Measurements from ENCODE around the gene ALG6. TPM values are rescaled to one million over a fixed set of nuclear protein-coding genes. Genes with fewer than 3 reads are reported as not detected.
A peak's percentile ranks its signal among the peaks of the same experiment; 100 is the strongest.
"Not testable (repeated sequence)": the region's sequence is repeated elsewhere in the genome, so short reads cannot be mapped to it uniquely, and the experiment has no call there.

The ALG6 gene
- total RNA-seq, 2 donors from 2014 or later, result 15.0 to 18.9 TPM

DNA sequence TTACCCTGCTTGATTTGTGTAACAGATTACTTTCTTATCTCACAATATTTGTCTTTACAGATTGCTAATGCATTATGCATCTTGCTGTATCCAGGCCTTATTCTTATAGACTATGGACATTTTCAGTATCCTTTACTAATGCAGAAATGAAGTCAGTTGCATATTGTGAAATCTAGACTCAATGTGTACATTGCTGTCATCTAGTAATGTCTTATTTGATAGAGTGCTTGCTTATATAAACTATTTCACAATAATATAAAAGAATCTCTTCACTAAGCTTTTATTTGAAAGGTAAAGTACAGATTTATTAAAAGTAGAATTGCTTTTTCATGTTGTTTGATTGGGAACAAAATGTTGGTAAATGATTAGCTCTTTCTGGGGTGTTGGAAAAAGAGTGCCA is 39.6 kb downstream of the ALG6 start:
- DNase-seq (no peak), ATAC-seq (no peak)
- Mint-ChIP-seq H3K36me3 (ENCODE audit: low read depth) (peaks cover 4% of the 10 kb centered on the region), H3K4me3 (no peak overlapping the region), H3K27ac (no peak overlapping the region), H3K4me1 (no peaks in the 10 kb centered on the region), H3K27me3 (no peaks in the 10 kb centered on the region)
- no peaks in the 10 kb centered on the region for H3K9me3 ChIP-seq (ENCODE audit: control insufficient read depth, low read length, poor library complexity, severe bottlenecking)

GRCh38 chr1:63408331-63408730 is 40.9 kb downstream of the ALG6 start:
- Mint-ChIP-seq H3K36me3 (ENCODE audit: low read depth) (peaks cover 5% of the 10 kb centered on the region), H3K27me3 (no peaks in the 10 kb centered on the region), H3K4me3 (no peak overlapping the region), H3K4me1 (peaks cover 2% of the 10 kb centered on the region), H3K27ac (no peak overlapping the region)
- no peak for ATAC-seq
- no peak for DNase-seq
- H3K9me3 ChIP-seq (ENCODE audit: control insufficient read depth, low read length, poor library complexity, severe bottlenecking), result no peaks in the 10 kb centered on the region

DNA sequence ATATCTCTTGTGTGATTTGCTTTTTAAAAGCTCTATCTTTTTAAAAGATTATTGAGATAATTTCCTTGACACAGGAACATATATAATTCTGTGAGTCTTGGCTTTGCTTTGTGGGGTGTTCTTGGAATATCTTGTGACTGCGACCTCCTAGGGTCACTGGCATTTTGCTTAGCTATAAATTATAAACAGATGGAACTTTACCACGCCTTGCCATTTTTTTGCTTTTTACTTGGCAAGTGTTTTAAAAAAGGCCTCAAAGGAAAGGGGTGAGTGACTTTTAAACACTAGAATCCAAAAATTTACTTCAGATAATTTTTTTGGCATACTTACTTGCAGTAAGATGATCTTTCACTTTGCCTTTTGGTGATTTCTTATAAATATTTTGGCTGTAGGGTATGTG is 43.6 kb downstream of the ALG6 start:
- Mint-ChIP-seq H3K4me1 (peaks cover 2% of the 10 kb centered on the region), H3K27ac (no peak overlapping the region), H3K4me3 (no peak overlapping the region), H3K27me3 (no peaks in the 10 kb centered on the region), H3K36me3 (ENCODE audit: low read depth) (peaks cover 5% of the 10 kb centered on the region)
- DNase-seq, result no peak
- H3K9me3 ChIP-seq (ENCODE audit: control insufficient read depth, low read length, poor library complexity, severe bottlenecking), result no peaks in the 10 kb centered on the region
- ATAC-seq, result no peak

- H3K27ac Mint-ChIP-seq, result no peak overlapping the region
- no peaks in the 10 kb centered on the region for H3K27me3 Mint-ChIP-seq
- H3K9me3 ChIP-seq (ENCODE audit: control insufficient read depth, low read length, poor library complexity, severe bottlenecking), result no peaks in the 10 kb centered on the region
- DNase-seq, result no peak
- no peak overlapping the region for H3K4me3 Mint-ChIP-seq
- no peak for ATAC-seq
- H3K4me1 Mint-ChIP-seq, result peaks cover 2% of the 10 kb centered on the region
- H3K36me3 Mint-ChIP-seq (ENCODE audit: low read depth), result peaks cover 12% of the 10 kb centered on the region
Observed at GRCh38 chr1:63413394-63413793, 46.0 kb downstream of the ALG6 start.

GRCh38 chr1:63414691-63415365 is 47.4 kb downstream of the ALG6 start:
- H3K9me3 ChIP-seq (ENCODE audit: control insufficient read depth, low read length, poor library complexity, severe bottlenecking), result no peaks in the 10 kb centered on the region
- Mint-ChIP-seq H3K4me3 (no peak overlapping the region), H3K27ac (no peak overlapping the region), H3K27me3 (no peaks in the 10 kb centered on the region), H3K4me1 (peaks cover 2% of the 10 kb centered on the region), H3K36me3 (ENCODE audit: low read depth) (peaks cover 17% of the 10 kb centered on the region)
- ATAC-seq, result no peak
- DNase-seq, result no peak

- Mint-ChIP-seq H3K4me1 (peaks cover 4% of the 10 kb centered on the region), H3K36me3 (ENCODE audit: low read depth) (peaks cover 12% of the 10 kb centered on the region), H3K27me3 (no peaks in the 10 kb centered on the region), H3K4me3 (no peak overlapping the region), H3K27ac (peak overlapping the region; percentile 71)
- no peaks in the 10 kb centered on the region for H3K9me3 ChIP-seq (ENCODE audit: control insufficient read depth, low read length, poor library complexity, severe bottlenecking)
- DNase-seq (no peak), ATAC-seq (no peak)
Observed at GRCh38 chr1:63418101-63418500, 50.7 kb downstream of the ALG6 start.

DNA sequence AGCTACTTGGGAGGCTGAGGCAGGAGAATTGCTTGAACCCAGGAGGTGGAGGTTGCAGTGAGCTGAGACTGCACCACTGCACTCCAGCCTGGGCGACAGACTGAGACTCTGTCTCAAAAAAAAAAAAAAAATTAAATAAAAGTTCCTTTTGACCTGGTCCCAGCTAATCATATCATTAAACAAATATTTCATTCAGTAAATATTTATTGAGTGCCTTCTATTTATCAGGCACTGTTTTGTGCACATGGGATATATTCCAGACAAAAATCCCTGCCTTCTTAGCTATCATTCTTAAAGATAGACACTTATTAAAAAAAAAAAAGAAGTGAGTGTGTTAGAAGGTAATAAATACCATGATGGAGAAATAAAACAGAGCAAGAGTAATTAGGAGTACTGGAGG is 53.3 kb downstream of the ALG6 start:
- H3K36me3 Mint-ChIP-seq (ENCODE audit: low read depth), result peaks cover 12% of the 10 kb centered on the region
- H3K9me3 ChIP-seq (ENCODE audit: control insufficient read depth, low read length, poor library complexity, severe bottlenecking); ATAC-seq; H3K27ac Mint-ChIP-seq; H3K27me3 Mint-ChIP-seq; DNase-seq; H3K4me3 Mint-ChIP-seq; H3K4me1 Mint-ChIP-seq: not testable (repeated sequence)

DNA sequence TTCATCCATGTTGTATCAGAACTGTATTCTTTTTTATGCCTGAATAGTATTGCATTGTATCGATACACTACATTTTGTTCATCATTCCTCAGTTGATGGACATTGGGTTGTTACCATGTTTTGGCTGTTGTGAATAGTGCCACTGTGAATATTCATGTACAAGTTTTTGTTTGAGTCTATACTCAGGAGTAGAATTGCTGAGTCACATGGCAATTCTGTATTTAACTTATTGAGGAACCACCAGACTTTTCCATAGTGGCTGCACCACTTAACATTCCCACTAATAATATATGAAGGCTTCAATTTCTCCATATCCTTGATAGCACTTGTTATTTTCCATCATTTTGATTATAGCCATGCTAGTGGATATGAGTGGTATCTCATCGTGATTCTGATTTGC is 56.2 kb downstream of the ALG6 start:
- Mint-ChIP-seq H3K27me3 (no peaks in the 10 kb centered on the region), H3K27ac (no peak overlapping the region), H3K4me1 (peaks cover 2% of the 10 kb centered on the region), H3K36me3 (ENCODE audit: low read depth) (peaks cover 3% of the 10 kb centered on the region), H3K4me3 (no peak overlapping the region)
- no peaks in the 10 kb centered on the region for H3K9me3 ChIP-seq (ENCODE audit: control insufficient read depth, low read length, poor library complexity, severe bottlenecking)
- ATAC-seq, result no peak
- no peak for DNase-seq

GRCh38 chr1:63428815-63429214 is 61.4 kb downstream of the ALG6 start:
- DNase-seq (no peak), ATAC-seq (no peak)
- H3K9me3 ChIP-seq (ENCODE audit: control insufficient read depth, low read length, poor library complexity, severe bottlenecking), result no peaks in the 10 kb centered on the region
- no peaks in the 10 kb centered on the region for H3K27me3 Mint-ChIP-seq
- no peak overlapping the region for H3K4me3 Mint-ChIP-seq
- peaks cover 5% of the 10 kb centered on the region for H3K36me3 Mint-ChIP-seq (ENCODE audit: low read depth)
- H3K27ac Mint-ChIP-seq, result no peak overlapping the region
- H3K4me1 Mint-ChIP-seq, result no peaks in the 10 kb centered on the region

GRCh38 chr1:63429281-63429680 is 61.9 kb downstream of the ALG6 start:
- no peak overlapping the region for H3K27ac Mint-ChIP-seq
- H3K4me3 Mint-ChIP-seq, result no peak overlapping the region
- H3K9me3 ChIP-seq (ENCODE audit: control insufficient read depth, low read length, poor library complexity, severe bottlenecking), result no peaks in the 10 kb centered on the region
- H3K36me3 Mint-ChIP-seq (ENCODE audit: low read depth), result peaks cover 5% of the 10 kb centered on the region
- DNase-seq, result no peak
- no peaks in the 10 kb centered on the region for H3K27me3 Mint-ChIP-seq
- H3K4me1 Mint-ChIP-seq, result no peaks in the 10 kb centered on the region
- ATAC-seq, result no peak

- Mint-ChIP-seq H3K4me1 (no peaks in the 10 kb centered on the region), H3K4me3 (no peak overlapping the region), H3K27me3 (no peaks in the 10 kb centered on the region), H3K36me3 (ENCODE audit: low read depth) (no peaks in the 10 kb centered on the region), H3K27ac (no peak overlapping the region)
- no peak for ATAC-seq
- no peaks in the 10 kb centered on the region for H3K9me3 ChIP-seq (ENCODE audit: control insufficient read depth, low read length, poor library complexity, severe bottlenecking)
- DNase-seq, result no peak
Observed at GRCh38 chr1:63435161-63435560, 67.7 kb downstream of the ALG6 start.

- Mint-ChIP-seq H3K4me1 (peaks cover 5% of the 10 kb centered on the region), H3K27me3 (no peaks in the 10 kb centered on the region), H3K36me3 (ENCODE audit: low read depth) (peaks cover 5% of the 10 kb centered on the region), H3K27ac (no peak overlapping the region), H3K4me3 (no peak overlapping the region)
- DNase-seq (no peak), ATAC-seq (no peak)
- no peaks in the 10 kb centered on the region for H3K9me3 ChIP-seq (ENCODE audit: control insufficient read depth, low read length, poor library complexity, severe bottlenecking)
Observed at GRCh38 chr1:63442141-63442475, 74.7 kb downstream of the ALG6 start.

- Mint-ChIP-seq H3K4me3 (no peak overlapping the region), H3K27ac (no peak overlapping the region), H3K4me1 (no peaks in the 10 kb centered on the region), H3K27me3 (no peaks in the 10 kb centered on the region), H3K36me3 (ENCODE audit: low read depth) (no peaks in the 10 kb centered on the region)
- no peaks in the 10 kb centered on the region for H3K9me3 ChIP-seq (ENCODE audit: control insufficient read depth, low read length, poor library complexity, severe bottlenecking)
- no peak for DNase-seq
- ATAC-seq, result no peak
Observed at GRCh38 chr1:63448731-63449246, 81.4 kb downstream of the ALG6 start.

GRCh38 chr1:63450416-63450815 is 83.0 kb downstream of the ALG6 start:
- H3K36me3 Mint-ChIP-seq (ENCODE audit: low read depth), result no peaks in the 10 kb centered on the region
- ATAC-seq (no peak), DNase-seq (no peak)
- H3K27me3 Mint-ChIP-seq, result no peaks in the 10 kb centered on the region
- no peak overlapping the region for H3K4me3 Mint-ChIP-seq
- no peaks in the 10 kb centered on the region for H3K4me1 Mint-ChIP-seq
- H3K9me3 ChIP-seq (ENCODE audit: control insufficient read depth, low read length, poor library complexity, severe bottlenecking), result no peaks in the 10 kb centered on the region
- no peak overlapping the region for H3K27ac Mint-ChIP-seq
